GM21619 (cell line): Measurements from ENCODE around the gene SUSD1.
"Not testable (repeated sequence)": the region's sequence is repeated elsewhere in the genome, so short reads cannot be mapped to it uniquely, and the experiment has no call there.

Source experiments
- ATAC-seq: cut with Tn5 transposase; IDR thresholded peaks from one replicate; pipeline ENCODE4 v1.9.1; 2021; ENCODE audit not compliant: unreplicated experiment

Gene SUSD1

DNA sequence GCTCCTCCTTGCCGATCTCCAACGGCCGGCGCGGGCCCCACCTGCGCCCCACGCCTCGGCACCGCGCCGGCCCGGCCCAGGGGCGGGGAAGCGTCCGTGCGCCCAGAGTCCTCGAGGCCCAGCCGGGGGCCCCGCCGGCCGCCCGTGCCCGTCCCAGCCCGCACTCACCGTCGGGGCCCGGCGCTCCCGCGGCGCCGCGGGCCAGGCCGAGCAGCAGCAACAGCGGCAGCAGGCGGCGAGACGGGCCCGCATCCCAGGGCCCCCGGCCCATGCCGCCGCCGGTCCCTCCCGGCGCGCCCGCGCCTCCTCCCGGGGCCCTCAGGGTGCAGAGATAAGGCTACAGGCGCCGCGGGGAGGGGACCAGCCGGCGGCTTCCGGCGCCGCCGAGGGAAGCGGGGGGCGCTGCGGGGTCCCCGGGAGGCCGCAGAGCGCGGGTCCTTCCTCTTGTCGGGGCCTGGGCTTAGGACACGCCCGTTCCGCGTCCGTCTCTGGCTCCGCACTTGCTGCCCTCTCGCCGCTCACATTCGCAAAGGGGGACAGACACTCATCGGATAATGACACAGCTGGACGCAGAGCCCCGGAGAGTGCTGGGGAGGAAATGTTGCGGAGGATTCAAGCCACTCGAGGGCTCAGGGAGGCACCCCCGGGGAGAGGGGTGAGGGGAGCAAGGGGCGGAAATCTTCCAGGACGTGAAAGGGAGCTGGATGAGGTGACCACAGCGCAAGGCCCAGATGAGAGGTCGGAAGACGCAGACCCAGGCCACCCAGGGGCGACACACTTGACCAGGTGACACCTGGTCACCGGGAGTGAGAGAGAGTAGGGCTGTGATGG lies at the start of gene SUSD1:
Gene SUSD1 (minus strand): TSS at position 333 of the 831 bp plus-strand sequence. CDS start 62 bp downstream, at position 271.
- ATAC-seq: peak; percentile 40

GRCh38 chr9:112224401-112225289 lies 49.5 kb upstream of the SUSD1 start:
- ATAC-seq: peak; percentile 79

DNA sequence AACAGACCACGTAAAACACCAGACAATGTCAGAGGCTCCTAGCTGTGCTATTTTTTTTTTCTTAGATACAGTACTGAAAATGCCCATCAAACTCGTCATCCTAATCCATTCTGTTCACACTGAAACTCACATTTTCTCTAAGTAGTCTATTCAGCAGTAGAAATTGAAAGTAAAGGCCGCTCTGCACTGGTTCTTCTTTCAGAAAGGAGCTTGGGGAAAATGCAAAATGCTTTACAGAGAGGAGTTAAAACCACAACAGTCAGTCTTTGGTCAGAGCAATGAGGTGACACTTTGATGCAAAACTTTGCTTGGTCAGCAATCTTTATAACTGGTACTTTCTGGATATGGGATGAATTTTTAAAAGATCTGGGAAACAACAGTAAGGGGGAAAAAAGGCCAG lies 43.8 kb upstream of the SUSD1 start:
- ATAC-seq: peak; percentile 95

DNA sequence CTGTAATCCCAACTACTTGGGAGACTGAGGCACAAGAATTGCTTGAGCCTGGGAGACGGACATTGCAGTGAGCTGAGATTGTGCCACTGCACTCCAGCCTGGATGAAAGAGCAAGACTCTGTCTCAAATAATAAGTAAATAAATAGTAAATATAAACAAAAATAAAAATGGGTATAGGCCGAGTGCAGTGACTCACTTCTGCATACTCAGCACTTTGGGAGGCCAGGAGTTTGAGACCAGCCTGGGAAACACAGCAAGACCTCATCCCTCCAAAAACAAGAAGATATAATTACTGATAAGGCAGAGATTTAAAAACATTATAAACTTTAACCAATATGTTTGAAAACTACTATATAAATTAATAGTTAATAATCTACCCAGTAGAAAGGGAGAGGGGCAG lies 37.8 kb upstream of the SUSD1 start:
- no peak for ATAC-seq

DNA sequence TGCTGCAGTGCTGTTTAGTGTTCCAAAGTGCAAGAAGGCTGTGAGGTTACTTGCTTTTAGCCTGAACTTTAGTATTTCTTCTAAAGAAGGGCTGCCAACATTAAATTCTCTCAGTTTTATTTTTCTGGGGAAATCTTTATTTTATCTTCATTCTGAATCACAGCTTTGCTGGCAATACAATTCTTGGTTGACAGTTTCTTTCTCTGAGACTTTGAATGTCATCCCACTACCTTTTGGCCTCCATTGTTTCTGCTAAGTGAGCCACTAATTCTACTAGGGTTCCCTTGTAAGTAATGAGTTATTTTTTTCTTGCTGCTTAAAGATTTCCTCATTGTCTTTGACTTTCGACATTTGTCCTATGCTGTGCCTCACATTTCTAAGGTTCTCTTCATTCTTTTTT lies 32.4 kb upstream of the SUSD1 start:
- ATAC-seq: no peak

- ATAC-seq: no peak
These were observed 28.4 kb upstream of the SUSD1 start for GRCh38 chr9:112203536-112203935.

- ATAC-seq: no peak
These were observed 25.6 kb upstream of the SUSD1 start for GRCh38 chr9:112200711-112201110.

- no peak for ATAC-seq
These were observed 23.5 kb upstream of the SUSD1 start for GRCh38 chr9:112198646-112199045.

GRCh38 chr9:112194969-112195431 lies 19.9 kb upstream of the SUSD1 start:
- no peak for ATAC-seq

GRCh38 chr9:112193572-112194288 lies 18.6 kb upstream of the SUSD1 start:
- no peak for ATAC-seq

DNA sequence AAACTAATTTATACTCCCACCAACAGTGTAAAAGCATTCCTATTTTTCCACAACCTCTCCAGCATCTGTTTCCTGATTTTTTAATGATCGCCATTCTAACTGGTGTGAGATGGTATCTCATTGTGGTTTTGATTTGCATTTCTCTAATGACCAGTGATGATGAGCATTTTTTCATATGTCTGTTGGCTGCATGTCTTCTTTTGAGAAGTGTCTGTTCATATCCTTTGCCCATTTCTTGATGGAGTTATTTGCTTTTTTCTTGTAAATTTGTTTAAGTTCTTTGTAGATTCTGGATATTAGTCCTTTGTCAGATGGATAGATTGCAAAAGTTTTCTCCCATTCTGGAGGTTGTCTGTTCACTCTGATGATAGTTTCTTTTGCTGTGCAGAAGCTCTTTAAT lies 15.2 kb upstream of the SUSD1 start:
- ATAC-seq: not testable (repeated sequence)

DNA sequence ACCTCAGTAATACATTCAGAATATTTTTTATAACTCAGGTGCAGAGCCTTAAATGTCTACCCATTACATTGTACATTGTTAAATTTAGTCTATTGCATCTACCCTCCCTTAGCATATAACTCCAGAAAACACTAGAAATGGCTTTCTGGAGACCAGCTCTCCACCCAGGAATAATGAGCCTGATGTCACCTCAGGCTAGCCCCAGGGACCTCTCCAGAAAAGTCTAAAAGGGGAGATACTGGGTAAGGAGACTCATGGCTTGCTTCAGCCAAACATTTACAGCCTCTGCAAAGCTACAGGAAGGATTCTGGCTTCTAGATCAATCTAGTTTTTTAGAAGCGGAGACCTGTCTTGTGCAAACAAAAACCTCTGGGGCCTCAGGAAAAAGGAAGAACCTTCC lies 13.8 kb upstream of the SUSD1 start:
- no peak for ATAC-seq

- no peak for ATAC-seq
These were observed 12.3 kb upstream of the SUSD1 start for GRCh38 chr9:112187404-112187803.

GRCh38 chr9:112186695-112187094 lies 11.6 kb upstream of the SUSD1 start:
- ATAC-seq: no peak

DNA sequence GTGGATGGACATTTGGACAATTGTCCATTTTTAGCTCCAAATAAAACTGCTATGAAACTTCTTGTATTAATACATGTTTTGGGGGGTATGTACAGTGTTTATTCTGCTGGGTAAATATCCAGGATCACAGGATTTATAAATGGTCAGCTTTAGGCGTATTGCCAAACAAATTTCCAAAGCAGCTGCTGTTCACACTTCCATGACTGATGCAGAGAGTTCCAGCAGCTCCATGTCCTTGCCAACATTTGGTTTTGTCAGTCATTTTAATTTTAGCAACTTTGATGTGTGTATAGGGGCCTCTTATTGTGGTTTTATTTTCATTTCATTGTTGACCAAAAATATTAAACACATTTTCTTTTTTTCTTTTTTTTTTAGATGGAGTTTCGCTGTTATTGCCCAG lies 9.8 kb upstream of the SUSD1 start:
- no peak for ATAC-seq

- no peak for ATAC-seq
These were observed 9.1 kb upstream of the SUSD1 start for GRCh38 chr9:112184221-112184620.

GRCh38 chr9:112180387-112180881 lies 5.3 kb upstream of the SUSD1 start:
- ATAC-seq: no peak

- no peak for ATAC-seq
These were observed 4.7 kb upstream of the SUSD1 start for GRCh38 chr9:112179816-112180215.

DNA sequence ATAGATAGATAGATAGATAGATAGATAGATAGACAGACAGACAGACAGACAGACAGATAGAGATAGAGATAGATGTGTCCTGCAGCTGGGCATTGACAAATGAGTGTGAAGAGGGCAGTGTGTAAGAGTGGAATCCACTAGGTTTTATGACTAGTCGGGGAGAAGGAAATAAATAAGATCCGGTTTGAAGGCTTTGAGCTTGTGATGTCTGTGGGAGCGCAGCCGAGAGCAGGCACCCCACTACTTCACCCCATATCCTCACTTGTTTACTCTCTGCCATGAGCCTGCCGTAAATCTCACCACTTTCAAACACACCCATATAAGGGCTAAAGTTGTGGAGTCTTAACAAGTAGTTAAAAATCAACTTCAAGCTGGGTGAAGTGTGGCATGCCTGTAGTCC lies 1.4 kb upstream of the SUSD1 start:
- no peak for ATAC-seq

DNA sequence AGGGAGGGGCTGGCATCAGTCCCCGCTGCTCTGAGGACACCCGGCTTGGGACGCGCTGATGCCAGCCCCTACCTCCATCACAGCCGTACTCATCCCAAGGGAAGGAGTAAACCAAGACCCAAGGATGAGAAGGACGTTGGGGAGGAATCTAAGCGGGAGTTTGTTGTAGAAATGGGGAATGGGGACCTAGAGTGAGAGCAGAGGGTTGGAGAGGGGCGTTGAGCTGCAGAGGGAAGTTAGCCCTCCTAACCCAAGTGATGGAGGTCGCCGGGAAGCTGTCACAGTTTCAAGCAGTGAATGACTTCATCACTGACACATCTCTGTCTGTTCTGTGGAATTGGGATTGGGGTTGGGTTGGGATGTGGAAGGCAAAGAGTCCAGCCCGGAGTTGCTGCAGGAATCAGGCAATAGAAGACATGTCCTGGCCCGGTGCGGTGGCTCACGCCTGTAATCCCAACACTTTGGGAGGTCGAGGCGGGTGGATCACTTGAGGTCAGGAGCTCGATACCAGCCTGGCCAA lies 759 bp upstream of the SUSD1 start:
- ATAC-seq: no peak
